ENCODE measurements around the gene TMEM215.
"Not testable (repeated sequence)": the region's sequence is repeated elsewhere in the genome, so short reads cannot be mapped to it uniquely, and the experiment has no call there.

TMEM215 gene

GRCh38 chr9:32755730-32756129 is 27.6 kb upstream of the TMEM215 start:
- TF ChIP-seq, protein P1, sequence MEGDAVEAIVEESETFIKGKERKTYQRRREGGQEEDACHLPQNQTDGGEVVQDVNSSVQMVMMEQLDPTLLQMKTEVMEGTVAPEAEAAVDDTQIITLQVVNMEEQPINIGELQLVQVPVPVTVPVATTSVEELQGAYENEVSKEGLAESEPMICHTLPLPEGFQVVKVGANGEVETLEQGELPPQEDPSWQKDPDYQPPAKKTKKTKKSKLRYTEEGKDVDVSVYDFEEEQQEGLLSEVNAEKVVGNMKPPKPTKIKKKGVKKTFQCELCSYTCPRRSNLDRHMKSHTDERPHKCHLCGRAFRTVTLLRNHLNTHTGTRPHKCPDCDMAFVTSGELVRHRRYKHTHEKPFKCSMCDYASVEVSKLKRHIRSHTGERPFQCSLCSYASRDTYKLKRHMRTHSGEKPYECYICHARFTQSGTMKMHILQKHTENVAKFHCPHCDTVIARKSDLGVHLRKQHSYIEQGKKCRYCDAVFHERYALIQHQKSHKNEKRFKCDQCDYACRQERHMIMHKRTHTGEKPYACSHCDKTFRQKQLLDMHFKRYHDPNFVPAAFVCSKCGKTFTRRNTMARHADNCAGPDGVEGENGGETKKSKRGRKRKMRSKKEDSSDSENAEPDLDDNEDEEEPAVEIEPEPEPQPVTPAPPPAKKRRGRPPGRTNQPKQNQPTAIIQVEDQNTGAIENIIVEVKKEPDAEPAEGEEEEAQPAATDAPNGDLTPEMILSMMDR (conservative IDR thresholded peaks at IDR 0.05; ENCODE audit: low read length): no peak

DNA sequence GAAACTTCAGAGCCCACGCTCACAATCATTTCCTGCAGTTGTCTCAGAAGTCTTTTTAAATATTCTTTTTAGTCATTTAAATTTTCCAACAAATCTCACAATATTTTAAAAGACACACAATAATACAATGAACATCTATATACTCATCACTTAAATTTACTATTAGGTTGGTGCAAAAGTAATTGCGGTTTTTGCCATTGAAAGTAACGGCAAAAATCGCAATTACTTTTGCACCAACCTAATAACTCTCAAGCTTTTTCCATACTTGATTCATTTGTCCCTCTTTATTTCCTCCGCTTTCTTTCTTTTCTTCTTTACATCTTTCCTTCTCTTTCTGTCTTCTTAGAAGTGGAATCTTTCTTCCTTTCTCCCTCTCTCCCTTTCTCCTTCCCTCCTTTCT is 19.2 kb upstream of the TMEM215 start:
- TF ChIP-seq, protein P1 (conservative IDR thresholded peaks at IDR 0.05; ENCODE audit: low read length): no peak
- no peak for DNase-seq (ENCODE audit: low read depth)
- no peak overlapping the region for H3K4me3 ChIP-seq (ENCODE audit: low read length)

More at GRCh38 chr9:32755730-32756129, 27.6 kb upstream of the TMEM215 start:
- H3K4me3 ChIP-seq (ENCODE audit: low read length): no peak overlapping the region
- no peak for DNase-seq (ENCODE audit: low read depth)

DNA sequence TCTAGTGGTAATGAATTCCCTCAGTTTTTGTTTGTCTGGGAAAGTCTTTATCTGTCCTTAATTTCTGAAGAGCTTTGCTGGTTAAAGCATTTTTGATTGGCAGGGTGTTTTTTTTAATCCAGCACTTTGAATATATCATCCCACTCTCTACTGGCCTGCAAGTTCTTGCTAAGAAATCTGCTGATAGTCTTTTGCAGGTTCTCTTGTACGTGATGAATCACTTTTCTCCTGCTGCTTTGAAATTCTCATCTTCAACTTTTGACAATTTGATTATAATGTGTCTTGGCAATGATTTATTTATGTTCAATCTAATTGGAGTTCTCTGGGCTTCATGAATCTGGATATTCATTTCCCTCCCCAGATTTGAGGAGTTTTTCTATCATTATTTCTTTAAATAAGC is 8.1 kb upstream of the TMEM215 start:
- TF ChIP-seq, protein P1 (conservative IDR thresholded peaks at IDR 0.05; ENCODE audit: low read length): no peak
- H3K4me3 ChIP-seq (ENCODE audit: low read length): no peak overlapping the region
- no peak for DNase-seq (ENCODE audit: low read depth)

GRCh38 chr9:32776201-32776600 is 7.1 kb upstream of the TMEM215 start:
- TF ChIP-seq, protein P1 (conservative IDR thresholded peaks at IDR 0.05; ENCODE audit: low read length): no peak
- DNase-seq (ENCODE audit: low read depth): no peak
- no peak overlapping the region for H3K4me3 ChIP-seq (ENCODE audit: low read length)

- DNase-seq (ENCODE audit: low read depth): no peak
- TF ChIP-seq, protein P1 (conservative IDR thresholded peaks at IDR 0.05; ENCODE audit: low read length): no peak
- H3K4me3 ChIP-seq (ENCODE audit: low read length): no peak overlapping the region
Observed at GRCh38 chr9:32782476-32783167, 718 bp upstream of the TMEM215 start.

GRCh38 chr9:32787816-32788215 is 4.5 kb downstream of the TMEM215 start:
- TF ChIP-seq, protein P1 (conservative IDR thresholded peaks at IDR 0.05; ENCODE audit: low read length): no peak
- DNase-seq (ENCODE audit: low read depth): no peak
- H3K4me3 ChIP-seq (ENCODE audit: low read length): no peak overlapping the region

GRCh38 chr9:32796015-32796414 is 12.7 kb downstream of the TMEM215 start:
- H3K4me3 ChIP-seq (ENCODE audit: low read length); DNase-seq (ENCODE audit: low read depth): not testable (repeated sequence)
